ENCODE results near the gene ABCC6. TPM values are rescaled to one million over a fixed set of nuclear protein-coding genes. Genes with fewer than 3 reads are reported as not detected.
"Not testable (repeated sequence)": the region's sequence is repeated elsewhere in the genome, so short reads cannot be mapped to it uniquely, and the experiment has no call there.

ABCC6 gene
- polyA plus RNA-seq, 1 experiment: 3.7 TPM

GRCh38 chr16:16218787-16219186 is 4.5 kb downstream of the ABCC6 start:
- CTCF ChIA-PET; H3K27me3 ChIP-seq (ENCODE audit: control insufficient read depth, insufficient read depth, low read length); H3K27ac ChIP-seq (ENCODE audit: low read depth, low read length); H3K4me3 ChIP-seq (ENCODE audit: low read depth, low read length); H3K9me3 ChIP-seq (ENCODE audit: control insufficient read depth, insufficient read depth, low read length); DNase-seq (ENCODE audit: low read depth, low spot score); POLR2A ChIA-PET: not testable (repeated sequence)

- POLR2A ChIA-PET; H3K27me3 ChIP-seq (ENCODE audit: control insufficient read depth, insufficient read depth, low read length); DNase-seq (ENCODE audit: low read depth, low spot score); H3K9me3 ChIP-seq (ENCODE audit: control insufficient read depth, insufficient read depth, low read length); H3K4me3 ChIP-seq (ENCODE audit: low read depth, low read length); CTCF ChIA-PET; H3K27ac ChIP-seq (ENCODE audit: low read depth, low read length): not testable (repeated sequence)
Measured at GRCh38 chr16:16218349-16218748, 4.9 kb downstream of the ABCC6 start.

- POLR2A ChIA-PET; H3K27me3 ChIP-seq (ENCODE audit: control insufficient read depth, insufficient read depth, low read length); H3K27ac ChIP-seq (ENCODE audit: low read depth, low read length); H3K4me3 ChIP-seq (ENCODE audit: low read depth, low read length); H3K9me3 ChIP-seq (ENCODE audit: control insufficient read depth, insufficient read depth, low read length); CTCF ChIA-PET: not testable (repeated sequence)
- DNase-seq (ENCODE audit: low read depth, low spot score): peak; percentile 7
Measured at GRCh38 chr16:16213863-16214293, 9.4 kb downstream of the ABCC6 start.

- H3K27me3 ChIP-seq (ENCODE audit: control insufficient read depth, insufficient read depth, low read length); H3K4me3 ChIP-seq (ENCODE audit: low read depth, low read length); DNase-seq (ENCODE audit: low read depth, low spot score); H3K9me3 ChIP-seq (ENCODE audit: control insufficient read depth, insufficient read depth, low read length); H3K27ac ChIP-seq (ENCODE audit: low read depth, low read length); CTCF ChIA-PET; POLR2A ChIA-PET: not testable (repeated sequence)
Measured at GRCh38 chr16:16211404-16211803, 11.9 kb downstream of the ABCC6 start.

- H3K9me3 ChIP-seq (ENCODE audit: control insufficient read depth, insufficient read depth, low read length); H3K27ac ChIP-seq (ENCODE audit: low read depth, low read length); CTCF ChIA-PET; H3K27me3 ChIP-seq (ENCODE audit: control insufficient read depth, insufficient read depth, low read length); DNase-seq (ENCODE audit: low read depth, low spot score); POLR2A ChIA-PET; H3K4me3 ChIP-seq (ENCODE audit: low read depth, low read length): not testable (repeated sequence)
Measured at GRCh38 chr16:16208461-16208860, 14.8 kb downstream of the ABCC6 start.

GRCh38 chr16:16207787-16208334 is 15.4 kb downstream of the ABCC6 start:
- POLR2A ChIA-PET; CTCF ChIA-PET; H3K27me3 ChIP-seq (ENCODE audit: control insufficient read depth, insufficient read depth, low read length); H3K27ac ChIP-seq (ENCODE audit: low read depth, low read length); H3K4me3 ChIP-seq (ENCODE audit: low read depth, low read length); DNase-seq (ENCODE audit: low read depth, low spot score); H3K9me3 ChIP-seq (ENCODE audit: control insufficient read depth, insufficient read depth, low read length): not testable (repeated sequence)

GRCh38 chr16:16207097-16207786 is 16.1 kb downstream of the ABCC6 start:
- H3K9me3 ChIP-seq (ENCODE audit: control insufficient read depth, insufficient read depth, low read length); H3K4me3 ChIP-seq (ENCODE audit: low read depth, low read length); CTCF ChIA-PET; DNase-seq (ENCODE audit: low read depth, low spot score); H3K27me3 ChIP-seq (ENCODE audit: control insufficient read depth, insufficient read depth, low read length); POLR2A ChIA-PET; H3K27ac ChIP-seq (ENCODE audit: low read depth, low read length): not testable (repeated sequence)

- CTCF ChIA-PET; DNase-seq (ENCODE audit: low read depth, low spot score); H3K27ac ChIP-seq (ENCODE audit: low read depth, low read length); POLR2A ChIA-PET; H3K9me3 ChIP-seq (ENCODE audit: control insufficient read depth, insufficient read depth, low read length); H3K4me3 ChIP-seq (ENCODE audit: low read depth, low read length); H3K27me3 ChIP-seq (ENCODE audit: control insufficient read depth, insufficient read depth, low read length): not testable (repeated sequence)
Measured at GRCh38 chr16:16205864-16206263, 17.4 kb downstream of the ABCC6 start.

GRCh38 chr16:16204552-16204951 is 18.7 kb downstream of the ABCC6 start:
- H3K27me3 ChIP-seq (ENCODE audit: control insufficient read depth, insufficient read depth, low read length); H3K4me3 ChIP-seq (ENCODE audit: low read depth, low read length); H3K27ac ChIP-seq (ENCODE audit: low read depth, low read length); POLR2A ChIA-PET; H3K9me3 ChIP-seq (ENCODE audit: control insufficient read depth, insufficient read depth, low read length); CTCF ChIA-PET; DNase-seq (ENCODE audit: low read depth, low spot score): not testable (repeated sequence)

GRCh38 chr16:16203494-16203893 is 19.8 kb downstream of the ABCC6 start:
- POLR2A ChIA-PET: interaction anchor here (0.7 kb wide), 1 partner anchor 76 kb away, joined by 6 read pairs; no protein-coding TSS in a partner anchor
- H3K27ac ChIP-seq (ENCODE audit: low read depth, low read length); H3K4me3 ChIP-seq (ENCODE audit: low read depth, low read length); H3K27me3 ChIP-seq (ENCODE audit: control insufficient read depth, insufficient read depth, low read length); DNase-seq (ENCODE audit: low read depth, low spot score); CTCF ChIA-PET; H3K9me3 ChIP-seq (ENCODE audit: control insufficient read depth, insufficient read depth, low read length): not testable (repeated sequence)

All from AG04450 (cell line).